ENCODE data around the gene ALPK3.

GRCh38 chr15:84908564-84908963, 91.4 kb downstream of the ALPK3 start:
- TF ChIP-seq CTCF (conservative IDR thresholded peaks at IDR 0.05; ENCODE audit: low read depth in 2 of 2) (no peak), EZH2 (IDR thresholded peaks at IDR 0.05; ENCODE audit: low read depth, unreplicated experiment) (no peak), CREB1 (CRISPR knock-in tag; IDR thresholded peaks at IDR 0.05; ENCODE audit: low read depth) (no peak), NANOG (IDR thresholded peaks at IDR 0.05; ENCODE audit: borderline replicate concordance) (no peak), ETS1 (IDR thresholded peaks at IDR 0.05) (no peak), POLR2AphosphoS5 (IDR thresholded peaks at IDR 0.05; ENCODE audit: low read depth) (no peak), REST (IDR thresholded peaks at IDR 0.05; ENCODE audit: unreplicated experiment) (no peak), EZH2phosphoT487 (IDR thresholded peaks at IDR 0.05; ENCODE audit: unreplicated experiment) (no peak), ZNF331 (CRISPR knock-in tag; IDR thresholded peaks at IDR 0.05; ENCODE audit: low read depth) (no peak)

Data from GM23338 (cell line).